GM18873 (cell line): ENCODE data around the gene NUTM2B.
"Not testable (repeated sequence)": the region's sequence is repeated elsewhere in the genome, so short reads cannot be mapped to it uniquely, and the experiment has no call there.

Experiments
- ATAC-seq: cut with Tn5 transposase; IDR thresholded peaks from one replicate; pipeline ENCODE4 v1.9.1; 2021; ENCODE audit warnings: mild to moderate bottlenecking, moderate library complexity, moderate number of reproducible peaks; ENCODE audit not compliant: unreplicated experiment, low FRiP score

Gene NUTM2B

GRCh38 chr10:79720000-79720399, 17.0 kb downstream of the NUTM2B start:
- ATAC-seq: not testable (repeated sequence)

- not testable (repeated sequence) for ATAC-seq
Observed at GRCh38 chr10:79726620-79727019, 23.6 kb downstream of the NUTM2B start.

- not testable (repeated sequence) for ATAC-seq
Observed at GRCh38 chr10:79744844-79745243, 41.8 kb downstream of the NUTM2B start.

- ATAC-seq: not testable (repeated sequence)
Observed at GRCh38 chr10:79748510-79748909, 45.5 kb downstream of the NUTM2B start.

GRCh38 chr10:79753601-79754000, 50.6 kb downstream of the NUTM2B start:
- peak; percentile 53 for ATAC-seq

- not testable (repeated sequence) for ATAC-seq
Observed at GRCh38 chr10:79758297-79758993, 55.4 kb downstream of the NUTM2B start.
